GM21825 (cell line): Measurements from ENCODE around the gene IFT172.
"Not testable (repeated sequence)": the region's sequence is repeated elsewhere in the genome, so short reads cannot be mapped to it uniquely, and the experiment has no call there.

ENCODE experiments used
- ATAC-seq: cut with Tn5 transposase; IDR thresholded peaks from one replicate; pipeline ENCODE4 v1.9.1; 2021; ENCODE audit warnings: mild to moderate bottlenecking, moderate library complexity; ENCODE audit not compliant: unreplicated experiment

IFT172 gene

GRCh38 chr2:27428213-27428977, 61.1 kb downstream of the IFT172 start, which contains the start of gene NRBP1:
Gene NRBP1 (plus strand): TSS chr2:27428631. CDS start chr2:27433274, 4,643 bp downstream.
- peak; percentile 90 for ATAC-seq

GRCh38 chr2:27427863-27428212, 61.7 kb downstream of the IFT172 start:
- ATAC-seq, result no peak

DNA sequence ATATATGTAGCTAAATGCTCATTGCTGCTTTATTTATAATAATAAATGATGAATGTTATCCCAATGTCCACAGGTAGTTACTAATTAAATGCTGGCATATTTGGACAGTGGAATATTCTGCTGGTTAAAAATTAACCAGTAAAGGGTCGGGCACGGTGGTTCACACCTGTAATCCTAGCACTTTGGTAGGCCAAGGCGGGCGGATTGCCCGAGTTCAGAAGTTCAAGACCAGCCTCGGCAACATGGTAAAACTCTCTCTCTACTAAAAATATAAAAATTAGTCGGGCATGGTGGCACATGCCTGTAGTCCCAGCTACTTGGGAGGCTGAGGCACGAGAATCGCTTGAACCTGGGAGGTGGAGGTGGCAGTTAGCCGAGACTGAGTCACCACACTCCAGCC, 64.5 kb downstream of the IFT172 start:
- ATAC-seq, result not testable (repeated sequence)

- ATAC-seq, result no peak
Observed at GRCh38 chr2:27422958-27423357, 66.6 kb downstream of the IFT172 start.

DNA sequence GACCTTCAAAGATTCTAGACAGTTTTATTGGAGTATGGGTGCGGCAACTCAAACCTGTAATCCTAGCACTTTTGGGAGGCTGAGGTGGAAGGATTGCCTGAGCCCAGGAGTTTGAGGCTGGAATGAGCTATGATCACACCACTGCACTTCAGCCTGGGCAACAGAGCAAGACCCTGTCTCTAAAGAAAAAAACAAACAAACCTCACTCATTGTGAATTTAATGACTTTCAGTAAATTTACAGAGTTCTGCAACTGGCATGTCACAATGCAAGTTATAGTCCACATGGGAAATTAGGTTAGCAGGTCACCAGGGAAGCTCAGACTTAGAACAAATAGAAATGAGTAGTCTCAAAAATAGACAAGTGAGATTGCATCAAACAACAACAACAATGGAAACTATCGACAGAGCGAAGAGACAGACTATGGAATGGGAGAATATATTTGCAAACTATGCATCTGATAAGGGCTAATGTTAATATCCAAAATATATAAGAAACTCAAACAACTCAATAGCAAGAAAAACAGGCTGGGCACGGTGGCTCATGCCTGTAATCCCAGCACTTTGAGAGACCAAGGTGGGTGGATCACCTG, 67.8 kb downstream of the IFT172 start:
- ATAC-seq, result no peak

GRCh38 chr2:27420996-27421395, 68.5 kb downstream of the IFT172 start:
- ATAC-seq, result no peak

GRCh38 chr2:27416151-27416550, 73.4 kb downstream of the IFT172 start:
- ATAC-seq, result no peak

GRCh38 chr2:27412419-27413152, 77.0 kb downstream of the IFT172 start:
- no peak for ATAC-seq

DNA sequence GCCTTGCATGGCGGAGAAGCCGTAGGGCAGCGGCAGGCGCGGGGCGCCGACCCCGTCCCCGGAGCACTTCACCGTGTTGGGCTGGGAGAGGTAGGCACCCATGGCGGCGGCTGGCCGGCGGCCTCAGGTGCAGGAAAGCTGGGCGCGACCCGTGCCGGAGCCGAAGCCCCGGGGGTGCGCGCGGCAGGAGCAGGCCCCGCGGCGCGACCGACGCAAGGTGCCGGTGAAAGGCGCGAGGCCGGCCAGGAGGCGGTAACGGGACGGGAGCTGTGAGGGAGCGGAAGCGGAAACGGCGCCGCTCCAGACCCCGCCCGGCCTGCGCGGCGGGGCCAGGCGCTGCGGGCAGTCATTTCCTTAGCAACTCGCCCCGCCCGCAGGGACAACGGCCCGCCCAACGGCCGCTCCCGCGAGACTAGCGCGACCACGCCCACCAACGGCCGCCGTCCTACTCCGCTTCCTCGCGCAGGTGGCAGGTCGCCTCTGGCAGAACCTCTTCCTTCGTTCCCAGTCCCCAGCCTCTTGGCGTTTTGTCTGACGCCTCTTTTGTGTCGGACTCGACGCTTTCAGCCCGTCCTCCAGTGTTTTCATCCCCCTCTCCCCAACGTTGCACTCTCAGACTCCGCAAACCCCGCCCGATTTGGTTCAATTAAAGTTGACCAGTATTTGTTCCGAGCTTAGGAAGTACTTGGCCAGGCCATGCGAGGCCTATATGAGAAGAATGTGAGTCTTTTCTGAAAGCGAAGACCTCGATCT, 80.0 kb downstream of the IFT172 start, which contains the start of gene PPM1G:
PPM1G (minus strand) TSS at position 271 of the 753 bp plus-strand sequence; CDS start at position 102, 169 bp downstream.
- peak; percentile 92 for ATAC-seq

DNA sequence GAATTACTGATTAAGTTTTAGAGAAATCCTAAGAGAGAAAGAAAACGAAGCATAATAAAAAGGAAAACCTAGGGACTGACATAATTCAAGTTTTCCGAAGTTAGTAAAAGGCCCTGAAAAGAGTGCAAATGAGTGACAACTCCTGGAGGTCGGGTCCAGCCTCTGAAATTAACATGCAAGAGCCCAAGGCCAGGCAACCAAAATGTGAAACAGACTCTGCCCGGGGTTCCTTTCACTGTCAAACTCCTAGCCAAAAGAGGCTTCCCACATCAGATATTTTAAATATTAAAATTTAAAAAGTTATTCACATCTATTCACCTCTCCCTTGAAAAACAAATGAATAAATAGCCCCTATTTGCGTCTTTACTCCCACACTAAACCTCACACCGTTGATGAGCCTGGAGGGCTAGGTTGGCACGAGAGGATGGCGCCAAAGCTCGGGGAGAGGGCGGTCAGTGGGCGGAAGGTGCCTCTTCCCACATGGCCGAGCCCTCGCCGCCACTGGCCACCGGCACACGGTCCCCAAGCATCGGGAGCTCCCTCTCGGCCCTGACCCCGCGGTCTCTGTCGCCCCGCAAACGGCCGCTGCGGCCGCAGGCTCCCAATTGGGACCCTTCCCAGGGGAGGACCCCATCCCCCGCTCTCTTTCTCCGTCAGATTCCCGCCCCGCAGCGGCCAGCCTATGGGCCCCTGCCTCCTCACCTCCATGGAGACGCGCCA, 80.8 kb downstream of the IFT172 start:
- peak; percentile 34 for ATAC-seq

DNA sequence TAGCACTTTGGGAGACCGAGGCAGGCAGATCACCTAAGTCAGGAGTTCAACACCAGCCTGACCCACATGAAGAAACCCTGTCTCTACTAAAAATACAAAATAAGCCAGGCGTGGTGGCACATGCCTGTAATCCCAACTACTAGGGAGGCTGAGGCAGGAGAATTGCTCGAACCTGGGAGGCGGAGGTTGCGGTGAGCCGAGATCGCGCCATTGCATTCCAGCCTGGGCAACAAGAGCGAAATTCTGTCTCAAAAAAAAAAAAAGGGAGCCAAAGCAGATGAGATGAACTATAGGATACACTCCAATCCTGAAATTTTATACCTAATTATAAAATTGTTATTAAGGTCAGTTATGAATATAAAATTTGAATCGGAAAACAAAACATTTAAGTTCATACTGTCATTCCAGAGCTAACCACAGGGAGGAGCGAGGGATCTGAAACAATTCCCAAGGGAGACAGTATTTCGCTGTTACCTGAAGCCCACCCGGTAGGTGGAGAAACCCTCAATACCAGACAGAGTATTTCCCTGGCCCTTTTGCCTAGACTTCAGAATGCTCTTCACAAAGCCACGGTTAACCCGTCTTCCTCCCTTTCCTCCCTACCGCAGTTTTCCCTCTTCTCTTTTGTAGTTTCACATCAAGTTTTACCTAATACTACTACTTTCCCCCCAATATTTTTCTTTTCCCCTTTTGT, 81.6 kb downstream of the IFT172 start:
- ATAC-seq, result no peak

DNA sequence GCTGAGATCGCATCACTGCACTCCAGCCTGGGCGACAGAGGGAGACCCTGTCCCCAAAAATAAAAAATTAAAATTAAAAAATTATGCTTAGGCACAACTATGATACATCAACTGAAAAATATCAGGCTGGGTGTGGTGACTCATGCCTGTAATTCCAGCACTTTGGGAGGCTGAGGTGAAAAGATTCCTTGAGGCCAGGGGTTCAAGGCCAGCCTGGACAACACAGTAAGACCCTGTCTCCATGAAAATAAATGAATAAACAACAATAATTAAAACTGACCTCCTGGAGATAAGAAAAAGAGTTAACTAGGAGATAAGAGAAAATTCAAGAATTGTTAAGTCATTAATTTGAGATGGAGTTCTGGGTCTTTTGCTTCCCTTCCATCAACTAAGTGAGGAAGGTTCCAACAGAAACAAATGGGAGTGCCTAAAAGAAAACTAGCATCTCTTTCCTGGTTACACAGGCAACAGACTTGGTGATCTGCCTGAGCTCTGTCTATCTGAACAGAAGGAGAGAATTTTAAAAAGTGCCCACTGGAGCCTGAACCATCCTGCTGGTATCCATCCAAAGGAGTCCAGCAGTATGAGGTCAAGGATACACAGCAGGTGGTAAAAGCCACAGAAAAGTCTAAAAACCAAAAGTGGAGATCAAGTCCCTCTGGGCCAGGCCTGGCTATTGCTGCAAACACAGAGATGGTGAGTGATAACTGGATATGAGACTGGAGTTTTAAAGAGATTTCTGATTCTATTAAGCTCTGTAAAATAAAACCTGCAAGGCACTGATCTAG, 89.0 kb downstream of the IFT172 start:
- no peak for ATAC-seq

GRCh38 chr2:27398962-27399361, 90.6 kb downstream of the IFT172 start:
- no peak for ATAC-seq
